Measurements from ENCODE around the gene PLAC1.

Gene PLAC1, protein sequence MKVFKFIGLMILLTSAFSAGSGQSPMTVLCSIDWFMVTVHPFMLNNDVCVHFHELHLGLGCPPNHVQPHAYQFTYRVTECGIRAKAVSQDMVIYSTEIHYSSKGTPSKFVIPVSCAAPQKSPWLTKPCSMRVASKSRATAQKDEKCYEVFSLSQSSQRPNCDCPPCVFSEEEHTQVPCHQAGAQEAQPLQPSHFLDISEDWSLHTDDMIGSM

DNA sequence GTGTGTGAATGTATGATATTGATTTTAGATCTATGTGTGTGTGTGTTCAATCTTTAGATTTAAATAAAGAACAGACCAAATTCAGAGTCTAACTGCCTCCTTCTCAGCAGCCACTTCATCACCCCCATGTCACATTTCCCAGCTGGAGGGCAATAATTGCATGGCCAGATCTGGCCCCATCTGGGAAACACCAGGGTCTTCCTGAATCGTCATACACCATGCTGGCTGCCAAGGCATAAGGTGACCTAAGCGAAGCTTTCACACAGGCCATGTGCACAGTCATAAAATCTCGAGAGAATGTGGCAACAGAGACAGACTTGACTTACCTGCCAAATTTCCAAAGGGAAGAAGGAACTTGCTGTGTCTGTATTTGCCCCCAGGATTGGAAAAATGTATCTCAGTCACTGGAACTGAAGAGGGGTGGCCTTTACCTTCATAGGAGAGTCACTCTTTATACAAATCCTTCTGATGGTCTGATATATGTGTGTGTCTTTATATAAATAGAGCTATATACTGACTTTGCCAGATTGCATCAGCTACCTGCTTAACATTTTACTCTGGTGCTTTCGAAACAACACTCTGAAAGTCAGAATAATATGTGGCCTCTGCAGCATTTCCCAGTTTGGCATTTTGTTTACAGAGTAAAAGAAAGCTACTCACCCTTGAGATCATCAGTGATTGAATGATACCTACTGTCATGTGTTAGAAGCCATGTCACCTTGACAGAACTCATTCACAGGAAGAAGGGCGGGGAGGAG lies at the start of gene PLAC1:
Gene PLAC1 (minus strand): TSS at position 470 of the 758 bp plus-strand sequence. CDS start 91,789 bp downstream, outside the sequence.
- no peak for DNase-seq (ENCODE audit: low read depth)

- no peak for DNase-seq (ENCODE audit: low read depth)
Measured at GRCh38 chrX:134706138-134706537, 47.9 kb upstream of the PLAC1 start.

DNA sequence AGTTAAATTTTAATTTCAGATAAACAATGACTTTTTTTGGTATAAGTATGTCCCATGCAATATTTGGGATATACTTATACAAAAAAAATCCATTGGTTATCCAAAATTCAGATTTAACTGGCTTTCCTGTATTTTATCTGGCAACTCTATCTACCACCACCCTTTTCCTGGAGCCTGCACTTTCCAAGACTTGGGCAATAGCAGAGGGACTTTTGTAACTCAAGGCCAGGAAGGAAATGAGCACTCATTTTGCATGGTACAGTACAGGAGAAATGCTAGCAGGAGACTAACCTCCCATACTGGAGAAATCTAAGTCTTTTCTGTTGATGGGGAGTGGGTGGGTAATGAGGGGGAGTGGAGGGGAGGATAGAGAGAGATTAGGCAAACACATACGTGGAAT lies 37.7 kb upstream of the PLAC1 start:
- no peak for DNase-seq (ENCODE audit: low read depth)

DNA sequence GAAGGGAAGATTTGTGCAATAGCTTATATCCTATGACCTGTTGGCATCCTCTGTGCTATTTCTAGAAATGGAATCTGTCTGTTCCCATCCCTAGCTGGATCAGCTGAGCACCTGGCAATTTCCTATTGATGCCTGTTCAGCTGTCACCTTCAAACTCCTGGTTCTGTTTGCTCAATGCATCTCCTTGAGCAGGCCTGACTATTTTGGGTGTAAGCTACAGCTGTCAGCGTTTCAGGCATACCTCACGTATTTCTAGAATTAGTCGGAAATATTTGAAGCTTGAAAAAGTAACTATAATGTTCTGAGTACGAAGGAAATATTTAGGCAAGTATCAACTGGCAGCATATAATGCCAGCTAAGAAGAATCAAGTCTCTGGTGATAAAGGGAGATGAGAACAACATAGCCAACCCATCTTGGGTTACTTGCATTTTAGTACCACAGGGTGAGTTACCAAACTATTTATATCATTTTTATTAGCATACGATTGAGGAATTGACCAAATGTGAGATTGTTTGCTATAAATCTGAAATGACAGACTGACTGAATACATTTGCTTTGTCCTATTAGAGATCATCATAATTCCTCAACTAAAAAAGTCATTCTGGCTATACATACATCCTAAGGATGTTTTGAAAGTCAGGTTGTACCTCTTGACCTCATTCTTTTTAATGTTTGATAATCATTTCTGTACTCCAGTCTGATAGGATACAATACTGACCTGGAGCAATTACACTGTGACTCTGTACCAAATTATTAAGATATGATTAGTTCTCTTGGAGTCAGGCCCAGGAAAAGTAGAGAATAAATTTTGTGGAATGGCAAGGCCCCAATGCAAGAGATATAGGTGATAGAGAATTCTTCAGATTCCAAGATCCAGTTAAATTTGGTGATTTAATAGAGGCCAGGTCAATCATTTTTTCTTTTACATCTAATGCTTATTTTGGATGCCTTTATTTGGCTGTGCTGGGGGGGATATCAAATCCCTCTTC lies 36.4 kb upstream of the PLAC1 start:
- no peak for DNase-seq (ENCODE audit: low read depth)

DNA sequence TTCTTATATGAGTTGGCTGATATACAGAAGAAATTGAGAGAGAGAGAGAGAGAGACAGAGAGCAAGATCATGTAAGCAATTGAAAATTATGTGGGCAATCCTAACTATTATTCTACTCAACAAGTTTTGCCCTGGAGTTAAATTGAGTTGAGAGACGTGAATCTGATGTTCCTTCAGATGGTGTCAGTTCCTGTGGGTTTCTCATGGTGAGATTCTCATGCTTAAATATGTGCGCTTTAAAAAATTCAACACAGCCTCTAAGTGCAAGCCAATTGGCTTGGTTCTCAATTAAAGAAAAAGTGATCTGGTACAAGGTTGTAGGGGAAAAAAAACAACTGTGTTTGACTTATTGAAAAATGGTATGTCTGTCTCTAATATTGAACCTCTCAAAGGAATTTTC lies 35.4 kb upstream of the PLAC1 start:
- no peak for DNase-seq (ENCODE audit: low read depth)

- no peak for DNase-seq (ENCODE audit: low read depth)
Measured at GRCh38 chrX:134692990-134693389, 34.7 kb upstream of the PLAC1 start.

DNA sequence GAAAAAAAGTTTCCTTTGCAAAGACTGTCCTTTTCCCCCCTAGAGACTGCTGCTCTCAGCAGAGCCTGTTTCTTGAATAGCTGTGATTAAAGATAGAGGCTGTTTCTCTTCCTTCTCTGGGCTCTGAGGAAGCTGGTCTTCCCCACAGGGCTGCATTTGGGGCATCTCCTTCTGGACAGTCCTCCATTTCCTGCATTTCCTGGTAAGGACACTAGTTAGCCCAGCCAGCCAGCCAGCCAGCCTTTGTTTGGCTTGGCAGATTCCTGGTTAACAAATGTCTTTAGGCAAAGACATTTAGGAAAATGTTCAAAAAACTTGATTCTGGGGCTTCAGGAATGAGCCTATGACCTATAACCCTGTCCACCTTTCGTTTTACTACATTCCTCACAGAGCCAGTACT lies 34.0 kb upstream of the PLAC1 start:
- DNase-seq (ENCODE audit: low read depth), result no peak

GRCh38 chrX:134691453-134691852 lies 33.2 kb upstream of the PLAC1 start:
- no peak for DNase-seq (ENCODE audit: low read depth)

GRCh38 chrX:134688839-134689238 lies 30.6 kb upstream of the PLAC1 start:
- no peak for DNase-seq (ENCODE audit: low read depth)

DNA sequence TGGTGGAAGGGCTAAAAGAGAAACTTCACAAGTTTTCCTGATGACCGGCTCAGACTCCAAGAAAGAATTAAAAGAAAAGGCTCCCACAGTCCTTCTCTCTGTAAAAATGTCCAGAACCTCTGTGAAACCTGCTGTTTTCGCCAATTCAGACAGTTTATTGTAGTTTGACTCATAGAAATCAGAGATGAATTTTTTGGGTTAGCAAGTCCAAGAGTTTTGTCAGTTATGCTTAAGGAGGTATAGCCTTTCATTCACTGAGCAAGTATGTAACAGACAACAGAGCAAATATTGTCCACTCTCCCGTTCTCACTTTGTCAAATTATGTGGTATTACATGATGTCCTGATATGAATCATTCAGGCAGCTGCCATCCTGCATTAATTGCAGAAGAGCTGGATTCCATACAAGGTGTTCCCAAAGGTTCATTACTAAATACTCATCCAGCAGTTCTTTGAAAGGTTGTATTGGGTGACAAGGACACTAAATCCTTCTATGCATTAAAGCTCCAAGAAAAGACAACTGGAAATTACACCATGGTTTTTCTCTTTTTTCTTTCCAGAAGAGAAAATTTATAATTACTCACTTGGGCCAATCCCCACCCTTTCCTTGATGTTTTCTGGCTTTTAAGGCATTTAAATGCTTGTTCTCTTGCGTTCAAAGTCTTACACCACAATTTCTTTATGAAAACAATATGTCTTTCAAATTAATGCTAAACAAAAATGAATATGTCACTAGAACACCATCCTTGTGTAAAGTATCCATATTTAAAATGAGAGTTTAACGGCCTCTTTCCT lies 30.0 kb upstream of the PLAC1 start:
- DNase-seq (ENCODE audit: low read depth), result no peak

GRCh38 chrX:134685668-134686067 lies 27.4 kb upstream of the PLAC1 start:
- no peak for DNase-seq (ENCODE audit: low read depth)

GRCh38 chrX:134684956-134685355 lies 26.7 kb upstream of the PLAC1 start:
- no peak for DNase-seq (ENCODE audit: low read depth)

- no peak for DNase-seq (ENCODE audit: low read depth)
Measured at GRCh38 chrX:134683351-134684005, 25.2 kb upstream of the PLAC1 start.

DNA sequence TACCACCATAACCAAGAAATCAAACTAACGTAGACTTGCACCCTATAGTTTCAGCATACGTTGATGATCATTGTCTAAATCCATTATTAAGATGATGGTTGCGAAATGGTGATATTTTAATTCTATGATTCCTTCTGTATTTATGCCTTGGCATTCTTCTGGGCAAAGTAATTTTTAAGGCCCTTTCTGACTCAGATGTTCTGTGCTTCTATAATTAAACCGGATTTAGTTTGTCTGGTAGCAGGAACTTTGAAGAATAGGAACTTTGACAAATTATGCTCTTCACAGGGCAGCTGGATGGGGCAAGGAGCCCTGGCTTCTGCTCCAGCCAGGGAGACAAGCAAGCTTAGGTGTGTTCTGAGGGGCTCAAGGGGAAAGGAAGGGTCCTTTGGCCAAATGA lies 23.8 kb upstream of the PLAC1 start:
- no peak for DNase-seq (ENCODE audit: low read depth)

DNA sequence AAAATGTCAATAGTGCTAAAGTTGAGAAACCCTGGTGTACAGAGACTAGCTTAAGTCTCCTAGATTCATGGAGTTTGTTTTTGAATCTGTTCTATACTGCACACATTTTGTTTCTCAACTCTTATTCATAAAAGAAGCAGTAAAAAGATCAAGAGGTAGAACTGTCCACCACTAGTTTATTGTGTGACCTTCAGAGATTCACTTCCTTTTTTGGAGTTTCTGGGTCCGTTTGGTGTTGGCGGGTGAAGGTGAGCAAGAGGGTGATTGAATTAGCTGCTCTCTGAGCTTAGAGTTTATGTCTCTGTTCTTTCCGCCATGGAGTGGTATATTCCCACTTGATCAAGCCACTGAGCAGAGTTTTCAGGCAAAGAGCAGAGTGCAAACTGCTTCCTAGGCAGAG lies 21.4 kb upstream of the PLAC1 start:
- DNase-seq (ENCODE audit: low read depth), result no peak

DNA sequence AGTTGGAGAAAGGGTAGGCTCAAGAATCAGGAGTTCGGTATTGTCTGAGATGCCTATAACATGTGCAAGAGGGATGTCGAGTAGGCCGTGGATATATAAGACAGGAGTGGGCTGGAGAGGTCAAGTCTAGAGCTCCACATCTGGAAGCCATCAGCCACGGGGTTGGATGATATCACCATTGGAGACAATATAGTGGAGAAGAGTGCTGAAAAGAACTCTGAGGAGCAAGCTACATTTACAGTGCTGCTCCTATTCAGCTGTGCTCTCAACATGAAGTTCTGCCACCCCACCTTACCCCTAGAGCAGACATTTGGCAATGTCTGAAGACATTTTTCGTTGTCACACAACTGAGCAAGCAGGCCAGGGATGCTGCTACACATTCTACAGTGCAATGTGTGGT lies 20.9 kb upstream of the PLAC1 start:
- DNase-seq (ENCODE audit: low read depth), result peak; percentile 31

DNA sequence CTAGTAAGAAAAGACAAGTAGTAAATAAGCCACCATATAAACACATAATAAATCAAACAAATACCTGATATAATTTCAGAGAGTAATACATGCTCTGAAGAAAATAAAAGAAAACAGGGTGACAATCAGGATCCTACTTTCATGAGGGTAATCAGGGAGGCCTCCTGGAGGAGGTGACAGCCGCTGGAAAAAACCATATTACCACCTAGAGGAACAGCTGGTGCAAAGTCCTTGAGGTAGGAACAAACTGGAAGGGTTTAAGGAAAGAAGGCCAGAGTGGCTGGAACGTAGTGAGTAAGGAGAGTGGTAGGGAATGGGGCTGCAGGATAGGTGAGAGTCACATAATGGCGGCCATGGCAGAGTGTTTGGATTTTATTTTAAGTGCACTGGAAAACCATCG lies 19.1 kb upstream of the PLAC1 start:
- DNase-seq (ENCODE audit: low read depth), result no peak

GRCh38 chrX:134676436-134676835 lies 18.2 kb upstream of the PLAC1 start:
- DNase-seq (ENCODE audit: low read depth), result no peak

DNA sequence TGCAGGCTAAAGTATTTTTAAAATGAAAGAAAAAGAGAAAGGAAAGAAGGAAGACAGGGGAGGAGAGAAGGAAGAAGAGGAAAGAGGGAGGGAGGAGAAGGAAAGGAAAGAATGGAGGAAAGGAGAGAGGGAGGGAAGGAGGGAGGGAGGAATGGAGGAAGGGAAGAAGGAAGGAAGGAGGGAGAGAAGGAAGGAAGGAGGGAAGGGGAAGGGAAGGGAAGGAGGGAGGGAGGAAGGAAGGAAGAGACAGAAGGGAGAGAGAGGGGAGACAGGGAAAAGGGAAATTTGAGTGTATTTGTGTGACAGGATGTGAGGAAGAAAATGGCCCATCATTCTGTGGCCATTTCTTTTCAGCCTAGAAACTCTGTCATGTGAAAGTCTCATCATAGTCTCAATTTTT lies 14.9 kb upstream of the PLAC1 start:
- no peak for DNase-seq (ENCODE audit: low read depth)

GRCh38 chrX:134672101-134672500 lies 13.8 kb upstream of the PLAC1 start:
- DNase-seq (ENCODE audit: low read depth), result no peak

DNA sequence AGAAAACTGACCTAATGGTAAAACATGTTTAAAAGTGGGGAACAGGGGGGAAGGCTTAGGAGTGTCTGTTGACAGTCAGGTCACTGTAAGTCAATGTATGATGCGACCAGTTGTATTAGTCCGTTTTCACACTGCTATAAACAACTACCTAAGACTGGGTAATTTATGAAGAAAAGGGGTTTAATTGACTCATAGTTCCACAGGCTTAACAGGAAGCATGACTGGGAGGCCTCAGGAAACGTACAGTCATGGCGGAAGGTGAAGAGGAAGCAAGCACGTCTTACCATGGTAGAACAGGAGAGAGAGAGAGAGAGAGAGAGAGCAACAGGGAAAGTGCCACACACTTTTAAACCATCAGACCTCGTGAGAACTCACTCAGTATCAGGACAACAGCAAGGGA lies 13.0 kb upstream of the PLAC1 start:
- no peak for DNase-seq (ENCODE audit: low read depth)

Data from fibroblast of the conjunctiva (primary cell).